ENCODE results near the gene SLC24A3. TPM values are rescaled to one million over a fixed set of nuclear protein-coding genes. Genes with fewer than 3 reads are reported as not detected.

SLC24A3 gene
- total RNA-seq, 1 donor from 2014 or later, result 0.96 TPM

- H3K4me1 Mint-ChIP-seq (ENCODE audit: low read depth), result no peaks in the 10 kb centered on the region
- H3K27me3 Mint-ChIP-seq, result peaks cover 22% of the 10 kb centered on the region
- H3K36me3 Mint-ChIP-seq (ENCODE audit: insufficient read depth), result no peaks in the 10 kb centered on the region
- no peak overlapping the region for H3K27ac Mint-ChIP-seq
- peak; percentile 98 for TF ChIP-seq CTCF (IDR thresholded peaks at IDR 0.05; ENCODE audit: unreplicated experiment)
- no peaks in the 10 kb centered on the region for H3K9me3 Mint-ChIP-seq (ENCODE audit: low read depth)
- peak; percentile 79 for DNase-seq (ENCODE audit: low spot score, unreplicated experiment)
- no peak overlapping the region for H3K4me3 Mint-ChIP-seq (ENCODE audit: low read depth)
Measured at GRCh38 chr20:19583532-19584175, 371.2 kb downstream of the SLC24A3 start.

- peaks cover 10% of the 10 kb centered on the region for H3K27me3 Mint-ChIP-seq
- no peaks in the 10 kb centered on the region for H3K4me1 Mint-ChIP-seq (ENCODE audit: low read depth)
- no peak for TF ChIP-seq CTCF (IDR thresholded peaks at IDR 0.05; ENCODE audit: unreplicated experiment)
- DNase-seq (ENCODE audit: low spot score, unreplicated experiment), result no peak
- H3K4me3 Mint-ChIP-seq (ENCODE audit: low read depth), result no peak overlapping the region
- no peaks in the 10 kb centered on the region for H3K36me3 Mint-ChIP-seq (ENCODE audit: insufficient read depth)
- no peak overlapping the region for H3K27ac Mint-ChIP-seq
- peaks cover 9% of the 10 kb centered on the region for H3K9me3 Mint-ChIP-seq (ENCODE audit: low read depth)
Measured at GRCh38 chr20:19588241-19588640, 375.8 kb downstream of the SLC24A3 start.

- Mint-ChIP-seq H3K9me3 (ENCODE audit: low read depth) (peaks cover 9% of the 10 kb centered on the region), H3K27me3 (peaks cover 6% of the 10 kb centered on the region), H3K4me3 (ENCODE audit: low read depth) (no peak overlapping the region), H3K27ac (no peak overlapping the region), H3K36me3 (ENCODE audit: insufficient read depth) (no peaks in the 10 kb centered on the region), H3K4me1 (ENCODE audit: low read depth) (no peaks in the 10 kb centered on the region)
- DNase-seq (ENCODE audit: low spot score, unreplicated experiment), result no peak
- no peak for TF ChIP-seq CTCF (IDR thresholded peaks at IDR 0.05; ENCODE audit: unreplicated experiment)
Measured at GRCh38 chr20:19588732-19589131, 376.3 kb downstream of the SLC24A3 start.

GRCh38 chr20:19589787-19590362 is 377.4 kb downstream of the SLC24A3 start:
- H3K36me3 Mint-ChIP-seq (ENCODE audit: insufficient read depth), result no peaks in the 10 kb centered on the region

GRCh38 chr20:19590382-19590781 is 377.9 kb downstream of the SLC24A3 start:
- Mint-ChIP-seq H3K4me3 (ENCODE audit: low read depth) (no peak overlapping the region), H3K4me1 (ENCODE audit: low read depth) (no peaks in the 10 kb centered on the region), H3K27me3 (peaks cover 2% of the 10 kb centered on the region), H3K27ac (no peak overlapping the region), H3K36me3 (ENCODE audit: insufficient read depth) (no peaks in the 10 kb centered on the region), H3K9me3 (ENCODE audit: low read depth) (peaks cover 9% of the 10 kb centered on the region)
- no peak for DNase-seq (ENCODE audit: low spot score, unreplicated experiment)
- TF ChIP-seq CTCF (IDR thresholded peaks at IDR 0.05; ENCODE audit: unreplicated experiment), result no peak

More at GRCh38 chr20:19589787-19590362, 377.4 kb downstream of the SLC24A3 start:
- Mint-ChIP-seq H3K27ac (no peak overlapping the region), H3K4me3 (ENCODE audit: low read depth) (no peak overlapping the region), H3K27me3 (peaks cover 4% of the 10 kb centered on the region), H3K4me1 (ENCODE audit: low read depth) (no peaks in the 10 kb centered on the region), H3K9me3 (ENCODE audit: low read depth) (peaks cover 9% of the 10 kb centered on the region)
- DNase-seq (ENCODE audit: low spot score, unreplicated experiment), result no peak
- no peak for TF ChIP-seq CTCF (IDR thresholded peaks at IDR 0.05; ENCODE audit: unreplicated experiment)
